Endometrial microvascular endothelial cells (primary cell): ENCODE data around the gene FOXF2. TPM values are rescaled to one million over a fixed set of nuclear protein-coding genes. Genes with fewer than 3 reads are reported as not detected.

Source experiments
- in situ Hi-C: cut with HindIII; loops from 2 replicates; pipeline ENCODE4 v1.10.0; 2017; ENCODE audit warnings: low sequenced_read_pairs, low pct_unique_long_range_greater_than_20kb; ENCODE audit errors: inconsistent ontology term
- total RNA-seq: library from RNA; depleted of rRNA; stranded (reverse); fragments of >200 nt; gene quantifications from one replicate; pipeline ENCODE4 v1.2.3, GENCODE V29; 2015; ENCODE audit errors: inconsistent ontology term

FOXF2 gene
- total RNA-seq, 1 donor from 2014 or later: not detected

DNA sequence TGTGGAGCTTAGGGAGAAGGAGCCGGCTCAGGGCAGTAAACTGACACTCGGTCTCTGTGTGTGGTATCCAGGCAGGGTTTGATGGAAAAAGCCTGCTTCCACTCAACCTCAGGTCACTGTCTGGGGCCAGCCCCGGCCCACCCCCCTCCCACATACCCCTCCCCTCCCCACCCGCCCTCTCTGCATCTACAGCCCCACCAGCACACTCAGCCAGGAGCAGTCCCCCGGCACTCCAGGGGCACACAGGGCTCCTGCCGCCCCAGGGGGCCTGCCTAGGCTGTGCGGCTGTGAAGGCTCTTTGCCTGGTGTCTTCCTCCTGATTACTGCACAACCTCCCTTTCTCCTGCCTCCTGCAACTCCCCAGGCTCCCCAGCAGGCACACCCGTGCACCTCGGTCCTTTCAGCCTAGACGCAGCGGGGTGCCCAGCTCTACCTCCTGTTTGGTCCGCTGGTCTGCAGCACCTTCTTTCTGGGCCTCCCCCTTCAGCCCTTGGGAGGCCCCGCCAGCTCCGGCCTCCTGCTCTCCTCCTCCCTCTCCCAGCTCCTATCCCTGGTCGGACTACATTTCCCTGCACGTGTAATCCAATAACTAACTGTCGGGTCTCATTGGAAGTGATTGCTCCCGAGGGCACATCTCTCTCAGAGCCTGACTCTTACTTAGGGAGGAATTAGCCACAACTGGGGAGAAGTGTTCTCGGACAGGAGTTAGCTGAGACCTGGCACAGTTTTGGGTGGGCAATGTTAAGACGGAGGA, 1.3 kb upstream of the FOXF2 start:
- in situ Hi-C loops: no loop called here

DNA sequence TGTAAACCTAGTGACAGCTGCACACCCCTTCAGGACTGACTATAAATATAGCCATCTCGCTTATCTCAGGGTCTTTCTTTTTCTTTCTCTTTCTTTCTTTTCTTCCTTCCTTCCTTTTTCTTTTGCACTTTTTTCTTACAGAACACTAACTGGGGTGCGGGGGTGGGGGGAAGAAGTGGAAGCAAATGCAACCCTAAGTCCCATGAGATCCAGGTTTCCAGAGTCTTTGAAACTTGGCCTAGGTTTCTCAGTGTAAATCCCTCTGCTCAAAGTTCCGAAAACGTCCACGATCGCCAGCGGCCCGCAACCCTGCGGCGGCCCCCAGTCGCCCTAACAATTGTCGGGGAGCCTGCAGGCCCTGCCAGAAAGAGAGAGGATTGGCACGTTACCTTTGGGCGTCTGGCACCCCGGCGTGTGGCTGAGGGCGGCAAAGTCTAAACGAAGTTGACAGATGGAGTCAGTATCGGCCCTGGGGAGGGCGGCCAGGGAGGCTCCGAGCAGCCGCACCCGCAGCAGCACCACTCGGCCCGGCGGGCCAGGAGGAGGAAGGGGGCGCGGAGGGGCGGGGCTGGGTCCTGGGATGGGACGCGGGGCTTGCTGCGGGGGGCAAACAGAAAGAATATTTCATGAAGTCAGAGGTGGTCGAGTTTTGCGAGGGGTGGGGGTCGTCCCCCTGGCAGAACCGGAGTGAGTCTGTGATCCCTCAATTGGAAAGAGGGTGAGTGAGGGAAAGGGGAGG, 577 bp upstream of the FOXF2 start:
- in situ Hi-C loops: no loop called here

DNA sequence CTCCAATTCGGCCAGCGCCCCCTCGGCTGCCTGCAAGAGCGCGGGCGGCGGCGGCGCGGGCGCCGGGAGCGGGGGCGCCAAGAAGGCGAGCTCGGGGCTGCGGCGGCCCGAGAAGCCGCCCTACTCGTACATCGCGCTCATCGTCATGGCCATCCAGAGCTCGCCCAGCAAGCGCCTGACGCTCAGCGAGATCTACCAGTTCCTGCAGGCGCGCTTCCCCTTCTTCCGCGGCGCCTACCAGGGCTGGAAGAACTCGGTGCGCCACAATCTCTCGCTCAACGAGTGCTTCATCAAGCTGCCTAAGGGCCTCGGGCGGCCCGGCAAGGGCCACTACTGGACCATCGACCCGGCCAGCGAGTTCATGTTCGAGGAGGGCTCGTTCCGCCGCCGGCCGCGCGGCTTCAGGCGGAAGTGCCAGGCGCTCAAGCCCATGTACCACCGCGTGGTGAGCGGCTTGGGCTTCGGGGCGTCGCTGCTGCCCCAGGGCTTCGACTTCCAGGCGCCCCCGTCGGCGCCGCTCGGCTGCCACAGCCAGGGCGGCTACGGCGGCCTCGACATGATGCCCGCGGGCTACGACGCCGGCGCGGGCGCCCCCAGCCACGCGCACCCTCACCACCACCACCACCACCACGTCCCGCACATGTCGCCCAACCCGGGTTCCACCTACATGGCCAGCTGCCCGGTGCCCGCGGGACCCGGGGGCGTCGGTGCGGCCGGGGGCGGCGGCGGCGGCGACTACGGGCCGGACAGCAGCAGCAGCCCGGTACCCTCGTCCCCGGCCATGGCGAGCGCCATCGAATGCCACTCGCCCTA, 963 bp downstream of the FOXF2 start:
- in situ Hi-C loops: no loop called here

DNA sequence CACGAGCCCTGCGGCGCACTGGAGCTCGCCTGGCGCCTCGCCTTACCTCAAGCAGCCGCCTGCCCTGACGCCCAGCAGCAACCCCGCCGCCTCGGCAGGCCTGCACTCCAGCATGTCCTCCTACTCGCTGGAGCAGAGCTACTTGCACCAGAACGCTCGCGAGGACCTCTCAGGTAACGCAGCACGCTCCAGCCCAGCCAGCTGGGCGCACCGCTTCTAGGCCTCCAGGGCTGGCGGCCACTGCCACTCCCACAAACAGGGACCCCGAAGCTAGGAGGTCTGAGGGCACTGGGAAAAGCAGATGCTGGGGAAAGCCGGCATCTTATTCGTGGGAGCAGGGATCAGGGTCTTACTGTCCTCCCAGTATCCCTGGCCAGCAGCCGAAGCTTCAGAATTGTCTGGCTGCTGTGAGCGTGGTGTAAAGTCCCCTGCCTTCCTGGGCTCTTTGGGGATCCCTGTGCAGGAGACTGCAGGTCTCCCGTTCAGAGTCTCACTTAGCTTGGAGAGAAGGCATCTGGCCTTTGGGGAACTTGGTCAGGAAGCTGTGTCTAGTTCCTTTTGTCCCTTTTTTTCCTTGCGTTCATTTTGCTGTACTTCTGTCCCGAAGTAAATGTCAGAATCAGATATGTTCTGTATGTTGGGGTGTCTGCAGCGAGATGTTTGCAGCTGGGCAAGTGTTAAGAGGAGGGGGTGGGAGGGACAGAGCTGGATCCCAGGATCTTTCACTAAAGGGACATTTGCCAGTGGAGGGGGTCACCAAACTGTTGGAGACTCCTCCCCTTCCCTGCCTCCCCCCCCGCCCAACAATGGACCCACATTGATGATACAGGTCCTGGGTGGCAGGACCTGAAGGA, 1.8 kb downstream of the FOXF2 start:
- in situ Hi-C loops: no loop called here

DNA sequence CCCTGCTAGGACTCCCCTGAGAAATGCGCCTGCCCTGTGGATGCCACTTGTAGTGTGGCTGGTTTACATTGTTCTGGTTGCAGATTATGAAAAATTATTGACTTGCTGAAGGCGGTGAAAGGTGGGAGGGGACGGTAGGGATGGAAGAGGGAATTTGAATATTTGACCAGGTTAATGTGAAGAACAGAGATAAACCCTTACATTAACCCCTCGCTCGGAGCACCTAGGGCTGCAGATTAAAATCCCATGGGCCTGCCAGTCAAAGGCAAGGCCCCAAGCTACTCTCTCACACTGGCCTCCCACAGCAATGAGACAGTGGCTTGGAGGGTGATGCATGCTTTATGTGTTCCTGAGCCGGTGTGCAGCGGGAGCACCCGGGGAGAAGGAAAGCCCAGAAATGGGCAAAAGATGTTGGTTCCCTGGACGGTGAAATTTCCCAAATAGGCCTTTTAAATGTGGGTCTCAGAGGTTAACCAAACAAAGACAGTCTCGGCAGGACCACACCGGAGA, 2.5 kb downstream of the FOXF2 start:
- in situ Hi-C loops: no loop called here

DNA sequence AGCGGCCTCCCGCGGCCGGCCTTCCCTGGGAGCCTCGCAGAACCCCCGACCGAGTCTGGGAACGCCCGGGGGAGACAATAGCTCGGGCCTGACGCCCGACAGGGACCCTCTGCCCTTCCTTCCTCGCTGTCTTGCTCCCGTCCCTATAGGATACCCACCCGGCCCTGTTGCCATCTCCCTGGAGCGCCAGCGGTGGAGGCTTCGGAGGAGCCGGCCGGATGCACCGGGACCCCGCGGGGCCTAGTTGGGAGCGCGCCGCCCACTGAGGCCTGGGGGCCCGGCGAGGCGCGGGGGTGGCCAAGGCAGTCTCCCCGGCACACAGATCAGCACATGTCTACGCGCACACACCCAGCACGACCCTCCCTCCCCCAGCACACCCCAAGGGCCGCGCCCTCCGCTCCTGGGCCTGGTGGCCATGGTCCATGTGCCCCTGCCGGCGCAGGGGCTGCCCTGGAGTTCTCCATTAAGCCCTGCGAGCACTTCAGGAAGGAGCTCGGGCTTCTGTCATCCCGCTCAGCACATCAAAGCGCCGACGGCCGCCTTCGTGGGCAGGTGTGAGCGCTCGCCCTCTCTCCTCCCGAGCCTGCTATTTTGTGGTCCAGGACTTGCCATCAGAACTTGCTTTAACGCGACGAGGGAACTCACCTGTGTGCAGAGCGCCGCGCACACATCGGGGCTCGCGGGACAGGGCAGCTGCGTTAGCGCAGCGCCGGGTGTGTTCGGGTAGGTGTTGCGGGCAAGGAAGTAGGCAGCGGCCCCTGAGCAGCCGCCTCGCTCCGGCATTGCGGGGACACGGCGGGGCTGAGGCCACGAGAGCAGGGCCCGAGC, 3.7 kb downstream of the FOXF2 start:
- in situ Hi-C loops: no loop called here

DNA sequence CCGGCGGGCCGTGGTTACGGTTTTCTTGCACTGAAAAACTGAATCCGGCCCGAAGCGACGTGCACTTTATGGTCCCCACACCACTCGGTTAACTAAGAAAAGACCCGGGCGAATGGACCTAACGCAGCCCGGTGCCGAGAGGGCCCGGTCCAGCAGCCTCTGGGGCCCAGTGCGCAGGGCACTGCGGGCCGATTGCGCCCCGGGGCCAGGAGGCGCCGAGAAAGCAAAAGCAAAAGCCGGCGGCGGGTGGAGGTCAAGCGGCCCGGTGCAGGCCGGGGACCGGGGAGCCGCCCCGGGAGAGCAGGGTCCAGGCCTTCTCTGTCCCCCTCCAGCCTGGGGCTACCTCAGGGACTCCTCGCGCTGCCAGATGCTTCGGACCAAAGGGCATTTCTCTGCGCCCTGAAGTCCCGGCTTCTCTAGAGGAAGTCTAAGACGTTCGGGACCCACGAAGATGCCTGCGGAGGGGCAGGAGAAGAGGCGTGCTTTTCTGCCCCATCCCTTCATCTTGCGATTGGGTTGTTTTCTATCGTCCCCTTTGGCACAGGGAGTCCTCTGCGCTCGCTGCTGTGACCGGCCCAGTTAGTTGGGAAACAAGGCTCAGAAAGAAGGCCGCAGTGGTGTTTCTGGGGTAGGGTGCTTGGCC, 4.4 kb downstream of the FOXF2 start:
- in situ Hi-C loops: no loop called here

DNA sequence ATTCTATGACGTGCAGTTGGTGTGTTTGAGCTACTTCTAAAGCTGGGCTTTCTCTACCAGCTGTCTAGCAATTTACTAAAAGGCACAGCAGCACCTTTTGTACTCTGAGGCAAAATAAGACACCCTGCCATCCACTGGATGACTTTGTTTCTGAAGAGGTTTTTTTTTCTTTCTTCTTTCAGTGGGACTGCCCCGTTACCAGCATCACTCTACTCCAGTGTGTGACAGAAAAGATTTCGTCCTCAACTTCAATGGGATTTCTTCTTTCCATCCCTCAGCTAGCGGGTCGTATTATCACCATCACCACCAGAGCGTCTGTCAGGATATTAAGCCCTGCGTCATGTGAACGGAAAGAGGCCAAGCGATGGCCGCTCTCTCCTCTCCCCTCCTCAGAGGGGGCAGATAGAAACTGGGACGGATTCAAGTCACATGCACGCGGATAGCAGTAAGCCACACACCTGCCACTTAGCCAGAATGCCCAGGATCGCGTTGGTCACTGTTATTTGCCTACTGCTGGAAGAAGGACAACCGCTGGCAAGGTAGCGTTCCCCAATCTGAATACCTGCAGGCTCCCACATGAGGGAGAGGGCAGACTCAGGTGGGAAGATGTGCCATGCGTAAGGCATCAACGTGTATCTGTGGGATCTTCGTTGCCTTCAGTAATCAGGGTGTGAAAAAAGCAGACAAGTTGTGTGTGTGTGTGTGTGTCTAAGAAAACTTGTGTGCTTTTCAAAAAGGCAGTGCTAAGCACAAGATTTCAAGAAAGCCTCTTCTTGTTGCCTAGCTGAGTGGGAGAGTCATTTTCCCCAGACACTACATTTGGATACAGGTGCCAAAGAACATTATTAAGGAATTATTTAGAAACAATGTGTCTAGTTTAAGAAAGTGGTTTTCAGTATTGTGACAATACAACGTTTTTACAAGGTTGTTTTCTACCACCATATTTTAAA, 5.4 kb downstream of the FOXF2 start:
- in situ Hi-C loops: no loop called here

DNA sequence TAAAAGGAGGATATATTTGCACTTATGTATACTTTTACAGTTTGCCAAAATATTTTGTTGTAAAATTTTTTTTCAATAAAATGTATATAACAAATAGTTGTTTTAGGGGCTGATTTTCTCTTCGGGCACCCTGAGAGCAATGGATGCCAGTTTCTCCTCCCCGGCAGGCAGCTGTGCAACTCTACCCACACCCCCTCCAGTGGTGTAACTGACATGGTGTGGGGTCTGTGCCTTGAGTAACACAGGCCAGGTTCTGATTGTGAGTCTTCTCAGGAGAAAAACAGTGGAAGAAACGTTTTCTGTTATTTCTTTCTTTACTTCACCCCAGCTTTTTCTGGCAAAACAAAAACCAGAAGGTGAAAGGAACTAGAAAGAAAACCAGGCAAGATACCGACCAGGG, 6.1 kb downstream of the FOXF2 start:
- in situ Hi-C loops: no loop called here

DNA sequence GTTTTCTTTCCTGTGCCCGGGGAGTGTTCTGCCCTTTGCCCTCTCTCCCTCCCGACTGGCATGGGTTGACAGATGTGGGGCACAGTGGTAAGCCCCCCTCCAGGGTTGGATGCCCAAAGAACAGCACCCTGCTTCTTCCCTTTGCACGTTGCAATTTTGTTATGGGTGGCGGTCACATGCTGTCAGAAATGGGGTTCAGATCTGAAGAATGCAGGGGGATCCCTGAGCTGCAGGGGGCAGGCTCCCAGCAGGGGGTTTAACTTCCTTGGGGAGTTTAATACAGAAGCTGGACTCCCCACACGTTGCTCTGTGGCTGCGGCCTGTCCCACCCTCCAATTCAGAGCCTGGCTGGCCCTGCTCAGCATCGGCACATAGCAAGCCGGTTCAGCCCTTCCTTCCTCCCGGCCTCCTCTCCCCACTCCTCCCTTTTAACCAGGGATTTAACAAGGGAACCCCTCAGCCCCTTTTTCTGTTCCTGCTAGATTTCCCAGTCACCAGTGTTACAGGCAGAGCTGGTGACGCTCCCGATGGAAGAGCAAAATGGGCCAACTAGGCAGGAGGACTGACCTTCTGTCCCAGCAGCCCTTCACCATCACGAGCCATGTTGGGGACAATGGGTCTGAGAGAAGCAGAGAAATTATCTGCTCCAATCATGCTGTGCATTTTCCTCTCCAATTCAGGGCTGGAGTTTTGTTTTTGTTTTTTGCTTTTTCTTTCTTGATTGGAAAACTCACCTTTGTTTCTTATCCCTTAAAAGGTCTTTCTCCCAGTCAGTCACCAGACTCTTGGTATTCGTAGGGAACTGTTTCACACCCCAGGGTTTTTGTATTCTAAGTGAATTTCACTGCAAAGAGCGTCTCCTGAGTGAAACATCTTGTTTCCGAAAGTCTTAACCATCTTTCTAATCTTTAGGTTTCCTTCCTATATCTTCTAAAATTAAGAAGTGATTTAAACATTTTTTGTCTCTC, 6.8 kb downstream of the FOXF2 start:
- in situ Hi-C loops: no loop called here

DNA sequence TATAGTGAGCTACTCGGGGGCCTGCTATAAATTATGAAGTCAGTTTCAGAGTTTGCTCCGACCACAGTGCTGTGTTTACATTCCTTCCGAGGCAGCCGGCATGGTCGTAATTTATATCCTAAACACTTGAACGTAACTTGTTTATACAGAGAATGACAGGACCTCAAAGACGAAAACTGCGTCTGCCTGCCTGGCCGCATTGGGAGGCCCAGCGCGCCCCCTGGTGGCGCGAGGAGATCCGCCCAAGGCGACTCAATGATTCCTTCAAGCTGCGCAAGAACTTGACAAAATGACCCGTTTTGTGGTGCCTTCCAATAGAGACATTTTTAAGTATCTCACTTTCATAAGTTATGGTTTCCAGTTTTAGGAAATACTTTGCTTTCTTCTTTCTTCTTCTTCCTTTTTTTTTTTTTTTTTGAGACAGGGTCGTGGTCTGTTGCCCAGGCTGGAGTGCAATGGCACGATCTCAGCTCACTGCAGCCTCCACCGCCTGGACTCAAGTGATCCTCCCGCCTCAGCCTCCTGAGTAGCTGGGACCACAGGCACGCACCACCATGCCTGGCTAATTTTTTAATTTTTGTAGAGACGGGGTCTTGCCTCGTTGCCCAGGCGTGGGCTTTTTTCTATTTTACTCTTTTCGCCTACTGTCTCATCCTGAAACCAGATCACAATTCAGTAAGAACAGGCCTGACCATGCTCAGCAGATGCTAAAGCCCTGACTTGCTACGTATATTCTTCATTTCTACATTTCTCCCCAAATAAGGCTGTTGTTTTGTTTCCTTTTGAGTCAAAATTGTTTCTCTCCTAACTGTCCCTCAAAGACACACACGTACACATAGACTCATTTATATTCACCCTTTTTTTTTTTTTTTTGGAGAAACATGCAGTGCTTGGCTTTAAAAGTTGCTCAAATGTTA, 7.8 kb downstream of the FOXF2 start:
- in situ Hi-C loops: no loop called here

DNA sequence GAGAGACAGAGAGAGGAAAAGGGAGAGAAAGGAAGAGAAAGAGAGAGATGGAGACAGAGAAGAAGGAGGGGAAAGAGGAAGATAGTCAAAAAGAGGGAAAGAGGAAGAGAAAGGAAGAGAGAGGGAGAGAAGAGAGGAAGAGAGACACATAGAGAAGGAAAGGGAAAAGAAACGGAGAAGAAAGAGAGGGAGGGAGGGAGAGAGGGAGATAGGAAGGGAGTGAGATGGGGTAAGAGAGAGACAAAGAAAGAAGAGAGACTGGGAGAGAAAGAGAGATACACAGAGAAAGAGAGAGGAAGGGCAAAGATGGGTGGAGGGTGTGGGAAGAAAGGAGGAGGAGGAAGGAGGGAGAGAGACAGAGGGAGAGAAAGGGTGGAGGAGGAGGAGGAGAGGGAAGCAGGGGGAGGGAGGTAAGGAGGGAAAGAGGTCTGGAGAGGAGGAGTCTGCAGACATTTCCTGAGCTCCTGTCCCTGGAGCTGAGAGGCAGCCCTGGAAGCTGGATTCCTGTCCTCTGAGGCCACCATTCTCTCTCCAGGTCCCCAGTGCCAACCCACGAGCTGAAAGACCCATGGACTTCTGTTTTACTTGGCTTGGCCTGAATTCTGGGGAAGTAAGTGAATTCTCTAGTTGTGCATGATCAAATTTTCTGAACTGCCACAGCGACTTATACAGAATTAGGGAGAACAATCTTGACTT, 9.9 kb downstream of the FOXF2 start:
- in situ Hi-C loops: no loop called here

DNA sequence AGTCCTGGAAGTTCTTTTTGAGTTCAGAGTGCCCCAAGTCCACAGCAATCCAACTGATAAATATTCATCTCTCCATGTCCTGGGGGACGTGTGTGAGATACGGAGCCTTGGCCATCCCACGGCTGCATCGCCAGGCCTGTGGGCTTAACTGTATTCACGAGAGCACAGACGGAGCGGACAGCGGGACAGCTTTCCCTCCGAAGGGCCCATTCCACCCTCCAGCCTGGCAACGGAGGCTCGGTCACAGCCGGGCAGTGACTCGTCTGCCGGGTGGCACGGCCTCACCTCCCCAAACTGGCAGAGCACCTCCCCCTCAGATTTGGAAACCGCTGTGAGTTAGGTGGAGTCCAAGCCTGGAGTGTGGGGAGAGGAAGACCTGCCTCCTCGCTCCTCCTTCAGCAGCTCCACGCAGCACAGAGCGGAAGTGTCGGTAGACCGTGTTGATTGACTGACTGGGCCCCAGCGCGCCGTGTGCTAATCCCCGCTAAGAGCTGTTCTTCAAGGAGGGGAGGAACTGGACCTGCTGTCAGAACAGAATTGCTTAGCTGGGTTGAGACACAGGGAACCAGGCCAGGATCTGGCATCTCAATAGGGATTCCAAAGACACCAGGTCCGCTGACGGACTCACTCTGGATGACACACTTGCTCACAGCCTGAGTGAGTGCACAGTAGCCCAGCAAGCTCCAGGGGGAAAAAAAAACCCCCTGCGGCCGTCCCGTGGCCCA, 10.9 kb downstream of the FOXF2 start:
- in situ Hi-C loops: no loop called here
